Stimulated activated CD8-positive, alpha-beta memory T cell treated with anti-CD3 and anti-CD28 coated beads, Interleukin-4, amount 100 ng/mL, for 4 hours (primary cell): ENCODE data around the gene SFI1.
"Not testable (repeated sequence)": the region's sequence is repeated elsewhere in the genome, so short reads cannot be mapped to it uniquely, and the experiment has no call there.

Experiments
- DNase-seq, 2 donors: peaks; one replicate each; pipeline ENCODE4 v3.0.0-alpha.2; 2020; ENCODE audit warnings: low read depth in 2 of 2, low spot score in 1 of 2

SFI1 gene

GRCh38 chr22:31544481-31545480, 48.4 kb downstream of the SFI1 start:
- DNase-seq = no peak

GRCh38 chr22:31550871-31551370, 54.6 kb downstream of the SFI1 start:
- no peak for DNase-seq

- DNase-seq = no peak
Observed at GRCh38 chr22:31556627-31557203, 60.4 kb downstream of the SFI1 start.

GRCh38 chr22:31558546-31558945, 62.2 kb downstream of the SFI1 start:
- not testable (repeated sequence) for DNase-seq

- no peak for DNase-seq
Observed at GRCh38 chr22:31561238-31561887, 65.0 kb downstream of the SFI1 start.

GRCh38 chr22:31561970-31562369, 65.6 kb downstream of the SFI1 start:
- DNase-seq = no peak

- DNase-seq = no peak
Observed at GRCh38 chr22:31566484-31566883, 70.1 kb downstream of the SFI1 start.

GRCh38 chr22:31567196-31567595, 70.9 kb downstream of the SFI1 start:
- DNase-seq = no peak

GRCh38 chr22:31567702-31568101, 71.4 kb downstream of the SFI1 start:
- no peak for DNase-seq

GRCh38 chr22:31569126-31569525, 72.8 kb downstream of the SFI1 start:
- DNase-seq = no peak

GRCh38 chr22:31572939-31573338, 76.6 kb downstream of the SFI1 start:
- no peak for DNase-seq

- DNase-seq = no peak
Observed at GRCh38 chr22:31574055-31574670, 77.8 kb downstream of the SFI1 start.

- DNase-seq = no peak
Observed at GRCh38 chr22:31575190-31575589, 78.9 kb downstream of the SFI1 start.

- DNase-seq = no peak
Observed at GRCh38 chr22:31577711-31578110, 81.4 kb downstream of the SFI1 start.

GRCh38 chr22:31578171-31578570, 81.8 kb downstream of the SFI1 start:
- no peak for DNase-seq

GRCh38 chr22:31579835-31580242, 83.5 kb downstream of the SFI1 start:
- DNase-seq = no peak

GRCh38 chr22:31583861-31584485, 87.6 kb downstream of the SFI1 start:
- no peak for DNase-seq

- no peak for DNase-seq
Observed at GRCh38 chr22:31584804-31585160, 88.4 kb downstream of the SFI1 start.

- no peak for DNase-seq
Observed at GRCh38 chr22:31585161-31585859, 89.0 kb downstream of the SFI1 start.
